Parathyroid adenoma (tissue), 2 donors: ENCODE results near the gene RPS19BP1.
"Not testable (repeated sequence)": the region's sequence is repeated elsewhere in the genome, so short reads cannot be mapped to it uniquely, and the experiment has no call there.

Experiments used
- H2AFZ ChIP-seq: fragments of 300-600 bp; sonication (generic); one replicate; pipeline ENCODE4 v1.7.0; 2017; ENCODE audit warnings: antibody characterized with exemption, mild to moderate bottlenecking
- H3K27ac ChIP-seq: fragments of 300-600 bp; sonication (generic); one replicate; pipeline ENCODE4 v1.7.0; 2017
- H3K27me3 ChIP-seq: fragments of 300-600 bp; sonication (generic); one replicate; pipeline ENCODE4 v1.7.0; 2017; ENCODE audit warnings: low read length; ENCODE audit not compliant: control insufficient read depth, insufficient read depth
- H3K36me3 ChIP-seq: fragments of 300-600 bp; sonication (generic); one replicate; pipeline ENCODE4 v1.7.0; 2017; ENCODE audit warnings: low read length; ENCODE audit not compliant: control insufficient read depth, insufficient read depth
- H3K4me1 ChIP-seq: fragments of 300-600 bp; sonication (generic); one replicate; pipeline ENCODE4 v1.7.0; 2017; ENCODE audit warnings: control low read depth
- H3K4me2 ChIP-seq: fragments of 300-600 bp; sonication (generic); one replicate; pipeline ENCODE4 v1.7.0; 2017; ENCODE audit warnings: low read length
- H3K4me3 ChIP-seq: fragments of 300-600 bp; sonication (generic); one replicate; pipeline ENCODE4 v1.7.0; 2017; ENCODE audit warnings: low read depth, low read length
- H3K79me2 ChIP-seq: fragments of 300-600 bp; sonication (generic); one replicate; pipeline ENCODE4 v1.7.0; 2017; ENCODE audit warnings: control low read depth
- H3K9ac ChIP-seq: fragments of 300-600 bp; sonication (generic); one replicate; pipeline ENCODE4 v1.7.0; 2017; ENCODE audit warnings: mild to moderate bottlenecking
- H3K9me3 ChIP-seq: fragments of 300-600 bp; sonication (generic); one replicate; pipeline ENCODE4 v1.7.0; 2017; ENCODE audit warnings: low read length; ENCODE audit not compliant: control insufficient read depth
- CTCF ChIP-seq: fragments of 300-600 bp; sonication (generic); IDR thresholded peaks from one replicate; pipeline ENCODE4 v1.7.0; 2017; ENCODE audit warnings: antibody characterized with exemption, mild to moderate bottlenecking
- donor health status: primary hyperparathyroidism.

Gene RPS19BP1

GRCh38 chr22:39525658-39525975, 6.9 kb downstream of the RPS19BP1 start:
- H2AFZ ChIP-seq = no peak overlapping the region
- no peak overlapping the region for H3K9ac ChIP-seq
- H3K79me2 ChIP-seq = peaks cover 14% of the 10 kb centered on the region
- H3K27me3 ChIP-seq = no peaks in the 10 kb centered on the region
- H3K4me2 ChIP-seq = no peak overlapping the region
- peaks cover 41% of the 10 kb centered on the region for H3K4me1 ChIP-seq
- no peak overlapping the region for H3K4me3 ChIP-seq
- H3K36me3 ChIP-seq = no peaks in the 10 kb centered on the region
- TF ChIP-seq CTCF = no peak
- H3K27ac ChIP-seq = no peak overlapping the region
- no peaks in the 10 kb centered on the region for H3K9me3 ChIP-seq

- H3K36me3 ChIP-seq = no peaks in the 10 kb centered on the region
- H3K9ac ChIP-seq = no peak overlapping the region
- H2AFZ ChIP-seq = no peak overlapping the region
- H3K27ac ChIP-seq = peak overlapping the region; percentile 44
- no peaks in the 10 kb centered on the region for H3K9me3 ChIP-seq
- no peaks in the 10 kb centered on the region for H3K27me3 ChIP-seq
- no peak overlapping the region for H3K4me2 ChIP-seq
- no peak overlapping the region for H3K4me3 ChIP-seq
- no peak for TF ChIP-seq CTCF
- peaks cover 15% of the 10 kb centered on the region for H3K79me2 ChIP-seq
- H3K4me1 ChIP-seq = peaks cover 41% of the 10 kb centered on the region
Measured at GRCh38 chr22:39524753-39525657, 7.5 kb downstream of the RPS19BP1 start.

GRCh38 chr22:39524089-39524752, 8.3 kb downstream of the RPS19BP1 start:
- Histone ChIP-seq H3K79me2 (peaks cover 15% of the 10 kb centered on the region), H3K4me3 (peak overlapping the region; percentile 100), H3K27me3 (no peaks in the 10 kb centered on the region), H3K9me3 (no peaks in the 10 kb centered on the region), H3K4me2 (no peak overlapping the region), H3K36me3 (no peaks in the 10 kb centered on the region), H3K9ac (no peak overlapping the region), H3K4me1 (peaks cover 37% of the 10 kb centered on the region), H3K27ac (peak overlapping the region; percentile 44), H2AFZ (no peak overlapping the region)
- TF ChIP-seq CTCF = no peak

GRCh38 chr22:39522567-39523300, 9.8 kb downstream of the RPS19BP1 start:
- TF ChIP-seq CTCF = no peak
- no peaks in the 10 kb centered on the region for H3K9me3 ChIP-seq
- H3K4me3 ChIP-seq = peak overlapping the region; percentile 100
- H3K27me3 ChIP-seq = no peaks in the 10 kb centered on the region
- H3K27ac ChIP-seq = peak overlapping the region; percentile 100
- H3K4me2 ChIP-seq = peak overlapping the region; percentile 91
- peaks cover 27% of the 10 kb centered on the region for H3K4me1 ChIP-seq
- H2AFZ ChIP-seq = no peak overlapping the region
- H3K79me2 ChIP-seq = peaks cover 15% of the 10 kb centered on the region
- peak overlapping the region; percentile 11 for H3K9ac ChIP-seq
- H3K36me3 ChIP-seq = no peaks in the 10 kb centered on the region

- Histone ChIP-seq H3K4me2 (peak overlapping the region; percentile 91), H3K27ac (peak overlapping the region; percentile 100), H3K79me2 (peaks cover 15% of the 10 kb centered on the region), H3K4me1 (peaks cover 21% of the 10 kb centered on the region), H3K4me3 (peak overlapping the region; percentile 100)
- not testable (repeated sequence) for H3K27me3 ChIP-seq, H3K9ac ChIP-seq, H3K36me3 ChIP-seq, H2AFZ ChIP-seq, H3K9me3 ChIP-seq
Measured at GRCh38 chr22:39522091-39522490, 10.5 kb downstream of the RPS19BP1 start.

- Histone ChIP-seq H3K4me3 (peak overlapping the region; percentile 100), H3K4me2 (peak overlapping the region; percentile 91), H3K27ac (peak overlapping the region; percentile 100), H3K4me1 (peaks cover 19% of the 10 kb centered on the region), H3K79me2 (peaks cover 15% of the 10 kb centered on the region)
- H3K9me3 ChIP-seq, H2AFZ ChIP-seq, H3K36me3 ChIP-seq, H3K9ac ChIP-seq, H3K27me3 ChIP-seq: not testable (repeated sequence)
Measured at GRCh38 chr22:39521106-39521885, 11.3 kb downstream of the RPS19BP1 start.
